Mesenchymal stem cell (in vitro differentiated cells and primary cell): ENCODE results near the gene AKR1E2.

ENCODE experiments used
- DNase-seq: peaks from one replicate; pipeline ENCODE4 v3.0.0-alpha.2; 2013
- H2AFZ ChIP-seq: one replicate; pipeline ENCODE4 v1.6.1; 2013; ENCODE audit warnings: low read depth, mild to moderate bottlenecking, control low read depth, inconsistent platforms, low read length, moderate library complexity
- H2AK5ac ChIP-seq: 2 replicates; pipeline ENCODE4 v1.6.1; 2013; ENCODE audit warnings: low read length, moderate library complexity, mild to moderate bottlenecking, inconsistent platforms; ENCODE audit not compliant: severe bottlenecking
- H2BK120ac ChIP-seq: one replicate; pipeline ENCODE4 v1.6.1; 2013; ENCODE audit warnings: low read depth, mild to moderate bottlenecking, inconsistent platforms, low read length, moderate library complexity
- H2BK12ac ChIP-seq, 2 experiments: one replicate each; pipeline ENCODE4 v1.6.1; 2013; ENCODE audit warnings: inconsistent platforms in 2 of 2, low read length in 2 of 2, mild to moderate bottlenecking in 2 of 2, moderate library complexity in 2 of 2, control low read depth in 1 of 2
- H2BK15ac ChIP-seq: one replicate; pipeline ENCODE4 v1.6.1; 2013; ENCODE audit warnings: mild to moderate bottlenecking, low read depth, inconsistent platforms; ENCODE audit not compliant: poor library complexity, severe bottlenecking
- H2BK5ac ChIP-seq: 2 replicates; pipeline ENCODE4 v1.6.1; 2013; ENCODE audit warnings: low read depth, mild to moderate bottlenecking, low read length, control low read depth, inconsistent platforms; ENCODE audit not compliant: poor library complexity, severe bottlenecking
- H3K14ac ChIP-seq, 2 experiments: one replicate each; pipeline ENCODE4 v1.6.1; 2013; ENCODE audit warnings: inconsistent platforms in 2 of 2, low read length in 2 of 2, control low read depth in 1 of 2, mild to moderate bottlenecking in 1 of 2, moderate library complexity in 1 of 2
- H3K18ac ChIP-seq, 2 experiments: one replicate each; pipeline ENCODE4 v1.6.1; 2013; ENCODE audit warnings: inconsistent platforms in 2 of 2, low read length in 2 of 2, control low read depth in 1 of 2, low read depth in 1 of 2, mild to moderate bottlenecking in 1 of 2
- H3K23ac ChIP-seq, 2 experiments: one replicate each; pipeline ENCODE4 v1.6.1; 2013; ENCODE audit warnings: inconsistent platforms in 2 of 2, low read length in 2 of 2, mild to moderate bottlenecking in 2 of 2, moderate library complexity in 2 of 2, control low read depth in 1 of 2
- H3K27ac ChIP-seq: 2 replicates; pipeline ENCODE4 v1.5.1; 2013; ENCODE audit warnings: mild to moderate bottlenecking, moderate library complexity, low read length, control low read depth, inconsistent platforms; ENCODE audit not compliant: poor library complexity, severe bottlenecking
- H3K27me3 ChIP-seq, 2 experiments: 2 replicates each; pipeline versions ENCODE4 v1.6.1 to v1.7.0; 2013; ENCODE audit warnings: low read length in 2 of 2, mild to moderate bottlenecking in 2 of 2, moderate library complexity in 2 of 2, control low read depth in 1 of 2, inconsistent platforms in 1 of 2; ENCODE audit not compliant: control insufficient read depth in 1 of 2, insufficient read depth in 1 of 2
- H3K36me3 ChIP-seq, 2 experiments: 2 replicates each; pipeline versions ENCODE4 v1.6.1 to v1.7.0; 2013; ENCODE audit warnings: low read length in 2 of 2, control low read depth in 1 of 2, inconsistent platforms in 1 of 2, low read depth in 1 of 2, mild to moderate bottlenecking in 1 of 2; ENCODE audit not compliant: insufficient read depth in 2 of 2, control insufficient read depth in 1 of 2
- H3K4ac ChIP-seq, 2 experiments: one replicate each; pipeline ENCODE4 v1.6.1; 2013; ENCODE audit warnings: inconsistent platforms in 2 of 2, low read length in 2 of 2, mild to moderate bottlenecking in 2 of 2, moderate library complexity in 2 of 2, control low read depth in 1 of 2, low read depth in 1 of 2
- H3K4me1 ChIP-seq: 2 replicates; pipeline ENCODE4 v1.6.1; 2013; ENCODE audit warnings: low read depth, low read length, control low read depth; ENCODE audit not compliant: control insufficient read depth, insufficient read depth
- H3K4me2 ChIP-seq: 2 replicates; pipeline ENCODE4 v1.6.1; 2013; ENCODE audit warnings: low read length, mild to moderate bottlenecking, inconsistent platforms; ENCODE audit not compliant: poor library complexity, severe bottlenecking
- H3K4me3 ChIP-seq, 2 experiments: 2 replicates each; pipeline versions ENCODE4 v1.5.1 to v1.7.0; 2013; ENCODE audit warnings: low read length in 2 of 2, mild to moderate bottlenecking in 2 of 2, control low read depth in 1 of 2, low read depth in 1 of 2; ENCODE audit not compliant: insufficient read depth in 1 of 2
- H3K79me1 ChIP-seq: replicated peaks from 2 replicates; pipeline ENCODE4 v1.6.1; 2013; ENCODE audit warnings: mild to moderate bottlenecking, control low read depth, low read length, inconsistent platforms; ENCODE audit not compliant: poor library complexity, severe bottlenecking
- H3K9ac ChIP-seq: 2 replicates; pipeline ENCODE4 v1.7.0; 2013; ENCODE audit warnings: mild to moderate bottlenecking, low read length, moderate library complexity
- H3K9me3 ChIP-seq: 2 replicates; pipeline ENCODE4 v1.7.0; 2013; ENCODE audit warnings: mild to moderate bottlenecking, low read length; ENCODE audit not compliant: control insufficient read depth
- H4K8ac ChIP-seq: one replicate; pipeline ENCODE4 v1.6.1; 2013; ENCODE audit warnings: inconsistent platforms, mild to moderate bottlenecking, low read length, moderate library complexity
- H4K91ac ChIP-seq: one replicate; pipeline ENCODE4 v1.6.1; 2013; ENCODE audit warnings: mild to moderate bottlenecking, low read length, inconsistent platforms
- WGBS: methylation state at CpG from one replicate; pipeline ENCODE4 v1.1.7; 2013; ENCODE audit warnings: mixed read lengths; 5-methylcytosine and 5-hydroxymethylcytosine counted together

The AKR1E2 gene

DNA sequence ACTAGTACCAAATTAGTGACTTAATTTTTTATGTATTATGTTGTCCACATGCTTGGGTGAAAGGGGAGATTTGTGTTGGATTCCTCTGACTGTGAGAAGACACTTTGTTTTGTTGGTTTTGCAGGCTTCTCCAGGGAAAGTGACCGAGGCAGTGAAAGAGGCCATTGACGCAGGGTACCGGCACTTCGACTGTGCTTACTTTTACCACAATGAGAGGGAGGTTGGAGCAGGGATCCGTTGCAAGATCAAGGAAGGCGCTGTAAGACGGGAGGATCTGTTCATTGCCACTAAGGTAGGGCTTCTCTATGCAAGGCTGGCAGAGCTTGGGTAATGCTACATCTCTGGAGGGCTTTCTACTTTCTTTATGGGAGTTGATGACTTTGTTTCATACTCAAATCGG is 4.5 kb downstream of the AKR1E2 start:
- no peak for DNase-seq
- no peak overlapping the region for H2BK15ac ChIP-seq

DNA sequence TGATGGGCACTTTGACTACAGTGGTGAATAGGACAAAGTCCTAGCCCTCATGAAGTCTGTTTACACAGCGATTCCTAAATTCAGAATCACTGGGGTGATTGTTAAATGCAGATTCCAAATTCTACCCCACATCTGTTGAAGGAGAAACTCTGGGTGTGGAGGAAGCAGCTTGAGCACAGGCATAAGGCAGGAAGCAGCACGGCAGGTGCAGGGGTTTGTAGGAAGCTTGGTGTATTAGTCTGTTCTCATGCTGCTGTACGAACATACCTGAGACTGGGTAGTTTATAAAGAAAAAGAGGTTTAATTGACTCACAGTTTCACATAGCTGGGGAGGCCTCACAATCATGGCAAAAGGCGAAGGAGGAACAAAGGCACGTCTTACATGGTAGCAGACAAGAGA is 5.1 kb downstream of the AKR1E2 start:
- no peak overlapping the region for H3K9ac ChIP-seq
- H2BK15ac ChIP-seq: no peak overlapping the region
- H3K36me3 ChIP-seq: peaks cover 8 to 54% of the 10 kb centered on the region in 2 experiments
- H3K4me2 ChIP-seq: no peak overlapping the region
- no peak overlapping the region for H3K4me3 ChIP-seq
- no peaks in the 10 kb centered on the region for H3K9me3 ChIP-seq
- H3K4ac ChIP-seq: no peak overlapping the region
- H3K27me3 ChIP-seq: no peaks in the 10 kb centered on the region
- DNase-seq: no peak
- H4K8ac ChIP-seq: no peak overlapping the region
- H3K4me1 ChIP-seq: peaks cover 5% of the 10 kb centered on the region
- WGBS: 89% methylated on average over 5 of the region's 5 CpGs
- no peak overlapping the region for H4K91ac ChIP-seq
- H3K23ac ChIP-seq: no peak overlapping the region
- H2BK120ac ChIP-seq: no peak overlapping the region
- no peak overlapping the region for H2BK5ac ChIP-seq
- no peak overlapping the region for H2AFZ ChIP-seq
- no peak overlapping the region for H3K14ac ChIP-seq
- no peak overlapping the region for H2BK12ac ChIP-seq
- H2AK5ac ChIP-seq: no peak overlapping the region
- H3K79me1 ChIP-seq: peaks cover 4% of the 10 kb centered on the region
- no peak overlapping the region for H3K27ac ChIP-seq
- no peak overlapping the region for H3K18ac ChIP-seq

More for the DNA sequence above, 4.5 kb downstream of the AKR1E2 start:
- H2BK12ac ChIP-seq: no peak overlapping the region
- no peak overlapping the region for H2BK5ac ChIP-seq
- no peak overlapping the region for H3K4me2 ChIP-seq
- peaks cover 4% of the 10 kb centered on the region for H3K79me1 ChIP-seq
- no peak overlapping the region for H3K9ac ChIP-seq
- H3K14ac ChIP-seq: no peak overlapping the region
- H2AK5ac ChIP-seq: no peak overlapping the region
- H3K9me3 ChIP-seq: no peaks in the 10 kb centered on the region
- H2BK120ac ChIP-seq: no peak overlapping the region
- H4K91ac ChIP-seq: no peak overlapping the region
- no peak overlapping the region for H3K27ac ChIP-seq
- H3K36me3 ChIP-seq: peaks cover 6 to 50% of the 10 kb centered on the region in 2 experiments
- H2AFZ ChIP-seq: no peak overlapping the region
- no peak overlapping the region for H3K23ac ChIP-seq
- H3K27me3 ChIP-seq: no peaks in the 10 kb centered on the region
- H4K8ac ChIP-seq: no peak overlapping the region
- H3K18ac ChIP-seq: no peak overlapping the region
- peaks cover 4% of the 10 kb centered on the region for H3K4me1 ChIP-seq
- 81% methylated on average over 7 of the region's 8 CpGs for WGBS
- no peak overlapping the region for H3K4me3 ChIP-seq
- no peak overlapping the region for H3K4ac ChIP-seq

DNA sequence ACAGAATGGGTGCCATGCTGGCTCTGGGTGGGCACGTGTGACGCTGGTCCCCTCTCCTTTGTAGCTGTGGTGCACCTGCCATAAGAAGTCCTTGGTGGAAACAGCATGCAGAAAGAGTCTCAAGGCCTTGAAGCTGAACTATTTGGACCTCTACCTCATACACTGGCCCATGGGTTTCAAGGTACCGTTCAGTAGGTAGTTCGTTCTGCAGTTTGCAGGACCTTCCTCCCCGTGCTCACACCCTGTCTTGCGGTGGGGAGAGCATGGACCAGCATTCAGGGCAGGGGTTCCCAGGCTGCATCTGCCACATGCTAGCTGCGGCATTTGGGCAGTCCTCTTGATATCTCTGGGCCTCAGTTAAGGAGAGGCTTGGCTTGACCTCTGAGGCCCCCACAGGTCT is 7.3 kb downstream of the AKR1E2 start:
- no peak overlapping the region for H3K9ac ChIP-seq
- H4K8ac ChIP-seq: no peak overlapping the region
- H2BK12ac ChIP-seq: no peak overlapping the region
- peaks cover 15 to 75% of the 10 kb centered on the region in 2 experiments for H3K36me3 ChIP-seq
- H2BK5ac ChIP-seq: no peak overlapping the region
- H3K4me2 ChIP-seq: no peak overlapping the region
- H2BK15ac ChIP-seq: no peak overlapping the region
- no peak overlapping the region for H3K23ac ChIP-seq
- no peak overlapping the region for H3K4ac ChIP-seq
- no peaks in the 10 kb centered on the region for H3K27me3 ChIP-seq
- peaks cover 1% of the 10 kb centered on the region for H3K4me1 ChIP-seq
- no peak overlapping the region for H2AFZ ChIP-seq
- WGBS: 89% methylated on average over 7 of the region's 7 CpGs
- H4K91ac ChIP-seq: no peak overlapping the region
- H2BK120ac ChIP-seq: no peak overlapping the region
- H3K14ac ChIP-seq: no peak overlapping the region
- no peak for DNase-seq
- H3K18ac ChIP-seq: no peak overlapping the region
- no peaks in the 10 kb centered on the region for H3K79me1 ChIP-seq
- no peak overlapping the region for H3K4me3 ChIP-seq
- no peak overlapping the region for H3K27ac ChIP-seq
- no peaks in the 10 kb centered on the region for H3K9me3 ChIP-seq
- H2AK5ac ChIP-seq: no peak overlapping the region

DNA sequence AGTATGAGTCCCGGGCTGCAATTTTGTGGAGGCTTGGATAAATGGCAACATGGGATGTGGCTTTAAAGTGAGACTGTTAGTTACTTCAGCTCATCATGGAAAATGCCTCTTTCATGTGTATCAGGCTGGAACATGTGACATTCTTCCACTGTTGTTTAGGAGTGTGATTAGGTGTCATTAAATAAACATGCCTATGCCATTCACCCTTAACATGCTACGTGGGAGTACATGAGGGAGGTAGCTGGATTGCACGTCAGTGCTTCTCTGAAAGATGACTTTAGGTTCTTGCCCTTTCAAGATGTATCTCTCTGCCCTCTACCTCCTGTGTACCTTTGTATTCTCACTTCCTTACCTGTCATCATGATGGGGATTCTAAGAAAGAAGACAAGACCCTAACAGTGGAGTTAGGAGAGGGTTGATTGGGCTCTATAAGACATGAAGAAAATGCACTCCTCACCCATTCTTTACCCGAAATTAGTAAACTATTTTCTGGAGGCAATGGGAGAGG is 8.9 kb downstream of the AKR1E2 start:
- Histone ChIP-seq H3K9me3 (no peaks in the 10 kb centered on the region), H4K91ac (no peak overlapping the region), H2BK12ac (no peak overlapping the region), H3K4me3 (no peak overlapping the region), H4K8ac (no peak overlapping the region), H3K79me1 (no peaks in the 10 kb centered on the region), H3K18ac (no peak overlapping the region), H2BK5ac (no peak overlapping the region), H2AFZ (no peak overlapping the region), H3K4me1 (peaks cover 1% of the 10 kb centered on the region), H3K27ac (no peak overlapping the region), H3K27me3 (no peaks in the 10 kb centered on the region), H3K14ac (no peak overlapping the region), H2AK5ac (no peak overlapping the region), H3K4me2 (no peak overlapping the region), H3K23ac (no peak overlapping the region), H3K36me3 (peaks cover 15 to 90% of the 10 kb centered on the region in 2 experiments), H3K4ac (no peak overlapping the region), H2BK120ac (no peak overlapping the region), H3K9ac (no peak overlapping the region), H2BK15ac (no peak overlapping the region)
- DNase-seq: no peak
- WGBS: 87% methylated on average over 4 of the region's 4 CpGs
